ENCODE measurements around the gene OST4.

GRCh38 chr2:27054721-27055120, 16.7 kb downstream of the OST4 start:
- no peak for TF ChIP-seq POLR2A (IDR thresholded peaks at IDR 0.05; ENCODE audit: low read length)
- no peak for TF ChIP-seq GATA1 (IDR thresholded peaks at IDR 0.05; ENCODE audit: low read depth, low read length)
